Coronary artery (tissue), 2 donors: Measurements from ENCODE around the gene POMT1.

Experiments used
- DNase-seq: peaks from one replicate; pipeline ENCODE4 v3.0.0-alpha.2; 2017; ENCODE audit warnings: low spot score
- H3K27ac ChIP-seq, 2 donors: fragments of 200-600 bp; sonication (generic); one replicate each; pipeline ENCODE4 v1.5.1; 2016 to 2019
- H3K4me3 ChIP-seq: fragments of 200-600 bp; sonication (generic); 2 replicates; pipeline ENCODE4 v1.5.1; 2016; ENCODE audit warnings: mild to moderate bottlenecking, moderate library complexity
- TF ChIP-seq, protein P1 (sequence below): fragments of 200-600 bp; sonication (generic); IDR thresholded peaks from one replicate; pipeline ENCODE4 v1.5.1; 2019; ENCODE audit warnings: antibody characterized with exemption

The POMT1 gene

DNA sequence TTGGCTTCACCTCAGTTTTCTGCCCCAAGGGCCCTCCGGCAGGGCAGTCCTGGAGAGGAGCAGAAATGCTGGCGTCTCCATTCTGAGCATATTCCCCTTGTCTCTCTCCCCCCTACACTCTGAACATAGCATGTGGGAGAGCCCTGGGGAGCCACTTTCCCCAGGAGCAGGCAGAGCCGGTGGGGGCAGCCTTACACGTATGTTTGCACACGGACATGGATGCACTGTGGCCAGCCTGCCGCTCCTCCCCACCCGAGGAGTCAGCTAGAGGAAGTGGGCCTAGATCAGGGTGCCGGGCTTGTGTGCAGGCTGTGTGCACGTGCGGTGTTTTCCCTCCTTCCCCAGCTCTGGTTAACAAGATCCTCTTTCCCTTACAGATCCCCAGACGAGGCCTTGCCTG is 25.4 kb upstream of the POMT1 start:
- H3K4me3 ChIP-seq, result no peak overlapping the region
- DNase-seq, result no peak
- H3K27ac ChIP-seq, result no peak overlapping the region
- TF ChIP-seq, protein P1, sequence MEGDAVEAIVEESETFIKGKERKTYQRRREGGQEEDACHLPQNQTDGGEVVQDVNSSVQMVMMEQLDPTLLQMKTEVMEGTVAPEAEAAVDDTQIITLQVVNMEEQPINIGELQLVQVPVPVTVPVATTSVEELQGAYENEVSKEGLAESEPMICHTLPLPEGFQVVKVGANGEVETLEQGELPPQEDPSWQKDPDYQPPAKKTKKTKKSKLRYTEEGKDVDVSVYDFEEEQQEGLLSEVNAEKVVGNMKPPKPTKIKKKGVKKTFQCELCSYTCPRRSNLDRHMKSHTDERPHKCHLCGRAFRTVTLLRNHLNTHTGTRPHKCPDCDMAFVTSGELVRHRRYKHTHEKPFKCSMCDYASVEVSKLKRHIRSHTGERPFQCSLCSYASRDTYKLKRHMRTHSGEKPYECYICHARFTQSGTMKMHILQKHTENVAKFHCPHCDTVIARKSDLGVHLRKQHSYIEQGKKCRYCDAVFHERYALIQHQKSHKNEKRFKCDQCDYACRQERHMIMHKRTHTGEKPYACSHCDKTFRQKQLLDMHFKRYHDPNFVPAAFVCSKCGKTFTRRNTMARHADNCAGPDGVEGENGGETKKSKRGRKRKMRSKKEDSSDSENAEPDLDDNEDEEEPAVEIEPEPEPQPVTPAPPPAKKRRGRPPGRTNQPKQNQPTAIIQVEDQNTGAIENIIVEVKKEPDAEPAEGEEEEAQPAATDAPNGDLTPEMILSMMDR, result no peak

GRCh38 chr9:131477816-131478419 is 24.8 kb upstream of the POMT1 start:
- TF ChIP-seq, protein P1, result no peak
- no peak for DNase-seq
- Histone ChIP-seq H3K4me3 (no peak overlapping the region), H3K27ac (no peak overlapping the region)

DNA sequence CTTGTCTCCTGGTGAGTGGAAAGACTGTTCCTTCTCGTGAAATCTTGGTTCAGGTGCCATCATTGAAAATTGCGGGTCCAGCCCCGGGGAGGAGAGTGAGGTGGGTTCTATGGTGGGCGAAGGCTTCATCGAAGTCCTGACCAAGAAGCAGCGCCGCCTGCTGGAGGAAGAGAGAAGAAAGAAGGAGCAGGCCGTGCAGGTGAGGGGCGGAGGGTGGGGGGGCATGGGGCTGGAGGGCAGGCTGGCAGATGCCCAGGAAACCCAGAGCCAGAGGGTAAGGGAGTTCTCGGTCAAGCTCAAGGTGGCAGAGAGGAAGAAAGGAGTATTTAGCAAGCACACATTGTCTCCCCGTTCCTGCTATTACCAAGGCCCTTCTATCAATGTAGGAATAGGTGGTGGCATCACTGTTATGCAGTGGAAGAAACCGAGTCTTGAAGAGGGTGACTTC is 24.3 kb upstream of the POMT1 start:
- no peak overlapping the region for H3K27ac ChIP-seq
- H3K4me3 ChIP-seq, result no peak overlapping the region
- DNase-seq, result no peak
- TF ChIP-seq, protein P1, result peak; percentile 41

DNA sequence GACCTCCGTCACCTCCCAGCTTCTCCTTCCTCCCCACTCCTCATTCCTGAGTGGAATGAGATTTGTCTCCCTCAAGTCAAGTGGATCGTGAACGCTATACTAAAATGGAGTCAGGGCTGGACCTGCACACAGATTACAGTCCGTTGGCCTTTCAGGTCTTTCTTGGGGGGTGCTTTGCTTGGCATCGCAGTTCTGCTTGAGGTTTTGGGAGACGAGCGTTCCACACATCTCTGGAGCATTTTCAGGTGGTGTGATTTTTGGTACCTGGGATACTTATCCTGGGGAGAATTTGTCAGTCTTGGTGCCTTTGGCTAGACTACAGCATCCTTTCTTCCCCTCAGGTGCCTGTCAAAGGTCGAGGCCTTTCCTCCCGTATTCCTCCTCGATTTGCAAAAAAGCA is 23.8 kb upstream of the POMT1 start:
- TF ChIP-seq, protein P1, result no peak
- DNase-seq, result no peak
- Histone ChIP-seq H3K27ac (no peak overlapping the region), H3K4me3 (no peak overlapping the region)

GRCh38 chr9:131480258-131480657 is 22.5 kb upstream of the POMT1 start:
- Histone ChIP-seq H3K27ac (no peak overlapping the region), H3K4me3 (no peak overlapping the region)
- no peak for DNase-seq
- TF ChIP-seq, protein P1, result no peak

DNA sequence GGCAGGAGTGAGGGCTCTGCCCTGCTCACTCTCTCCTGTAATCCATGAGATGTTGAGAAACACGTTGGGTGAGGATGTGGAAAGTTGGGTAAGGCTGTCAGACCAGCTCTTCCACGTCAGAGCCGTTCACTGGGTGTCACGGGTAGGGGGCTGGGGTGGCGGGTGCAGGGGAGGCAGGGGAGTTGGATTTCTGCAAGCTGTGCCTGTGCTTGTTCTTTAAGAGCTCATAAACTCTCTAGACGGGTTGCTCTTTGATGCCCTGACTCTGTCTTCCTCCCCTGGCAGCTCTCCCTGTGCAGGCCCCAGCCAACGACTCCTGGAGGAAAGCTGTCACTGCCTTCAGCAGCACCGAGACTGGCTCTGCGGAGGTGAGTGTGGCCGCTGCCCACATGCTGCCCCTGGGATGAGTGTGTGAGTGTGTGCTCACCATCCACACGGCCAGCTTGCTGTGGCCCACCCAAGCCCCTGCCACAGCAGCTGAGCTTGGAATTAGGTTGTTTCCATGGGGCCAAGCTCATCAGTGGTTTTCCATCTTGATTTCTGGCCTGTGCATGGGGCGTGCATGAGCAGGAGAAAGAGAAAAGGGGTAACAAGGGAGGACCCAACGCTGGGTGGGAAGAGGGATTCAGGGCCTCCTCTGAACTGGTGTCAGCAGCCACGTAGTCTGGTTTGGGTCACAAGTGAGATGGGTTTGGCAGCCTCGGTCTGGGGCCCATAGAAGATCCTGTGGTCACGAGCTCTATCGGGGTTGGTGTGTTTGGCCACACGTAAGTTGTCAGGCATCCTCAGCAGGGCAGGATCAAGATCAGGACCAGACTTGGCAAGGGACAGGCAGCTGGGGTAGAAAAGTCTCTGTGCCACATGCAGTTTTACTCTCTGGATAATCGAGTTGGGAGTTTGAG is 21.0 kb upstream of the POMT1 start:
- Histone ChIP-seq H3K4me3 (no peak overlapping the region), H3K27ac (no peak overlapping the region)
- DNase-seq, result no peak
- TF ChIP-seq, protein P1, result no peak
